Erythroblast (primary cell): ENCODE data around the gene DHX58.

ENCODE experiments used
- GATA1 ChIP-seq: IDR thresholded peaks from 2 replicates; pipeline ENCODE4 v1.6.1; 2011; ENCODE audit warnings: low read depth, mild to moderate bottlenecking, control low read depth, low read length, moderate library complexity
- POLR2A ChIP-seq: IDR thresholded peaks from 2 replicates; pipeline ENCODE4 v1.6.1; 2011; ENCODE audit warnings: mild to moderate bottlenecking, low read length

- TF ChIP-seq POLR2A (no peak), GATA1 (no peak)
Measured at GRCh38 chr17:42146911-42147607, 34.5 kb upstream of the DHX58 start.
